ENCODE measurements around the gene FAM171A2.

The FAM171A2 gene

DNA sequence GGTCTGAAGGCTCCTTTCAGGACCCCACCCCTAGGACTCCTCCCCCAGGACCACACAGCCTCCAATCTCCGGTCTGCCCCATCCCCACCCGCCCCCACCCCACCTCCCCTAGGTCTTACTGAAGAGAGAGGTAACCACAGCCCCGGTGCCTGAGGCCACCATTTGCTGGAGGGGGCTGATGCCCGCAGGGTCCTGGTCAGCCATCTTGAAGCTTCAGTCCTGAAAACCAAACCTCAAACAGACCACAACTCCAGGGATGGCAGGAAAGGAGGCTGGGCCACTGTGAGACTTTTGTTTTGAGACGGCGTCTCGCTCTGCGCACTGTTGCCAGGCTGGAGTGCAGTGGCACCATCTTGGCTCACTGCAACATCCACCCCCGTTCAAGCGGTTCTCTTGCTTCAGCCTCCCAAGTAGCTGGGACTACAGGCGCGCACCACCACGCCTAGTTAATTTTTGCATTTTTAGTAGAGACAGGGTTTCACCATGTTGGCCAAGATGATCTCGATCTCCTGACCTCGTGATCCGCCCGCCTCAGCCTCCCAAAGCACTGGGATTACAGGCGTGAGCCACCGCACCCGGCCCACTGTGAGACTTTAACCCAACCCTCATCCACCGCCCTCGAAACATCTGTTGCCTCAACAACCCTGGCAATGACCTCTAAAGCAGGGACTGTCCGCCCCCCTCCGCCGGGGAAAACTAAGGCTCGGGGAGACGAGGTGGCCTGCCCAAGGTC lies 40.1 kb downstream of the FAM171A2 start:
- no peak for DNase-seq (ENCODE audit: low read depth, low spot score)

DNA sequence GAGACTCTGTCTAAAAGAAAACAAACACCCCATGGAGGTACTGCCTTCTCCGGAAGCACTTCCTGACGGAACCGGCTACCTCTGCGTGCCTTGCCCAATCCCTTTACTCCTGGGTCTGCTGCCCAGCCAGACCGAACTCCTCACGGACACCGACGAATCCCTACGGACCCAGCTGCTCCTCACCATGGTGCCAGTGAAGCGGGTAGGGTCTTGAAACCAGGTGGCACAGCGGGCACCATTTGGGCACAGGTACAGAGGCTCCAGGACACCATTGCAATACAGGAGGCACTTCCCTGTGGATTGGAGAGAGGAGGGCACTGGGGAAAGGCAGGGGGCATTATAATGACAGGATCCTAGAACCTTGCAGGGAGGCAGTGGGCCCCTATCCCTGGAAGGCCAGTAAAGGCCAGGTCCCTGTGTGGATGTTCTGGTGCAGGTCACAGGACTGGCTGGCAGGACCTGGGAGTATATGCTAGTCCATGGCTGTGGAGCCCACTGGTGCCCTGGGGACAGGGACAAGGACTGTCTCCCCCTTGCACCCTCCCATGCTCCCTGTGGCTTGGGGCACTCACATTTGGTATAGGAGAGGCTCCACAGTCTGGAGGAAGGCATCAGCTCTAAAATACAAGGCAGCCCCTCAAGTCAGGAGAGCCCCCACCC lies 41.3 kb downstream of the FAM171A2 start:
- no peak for DNase-seq (ENCODE audit: low read depth, low spot score)

DNA sequence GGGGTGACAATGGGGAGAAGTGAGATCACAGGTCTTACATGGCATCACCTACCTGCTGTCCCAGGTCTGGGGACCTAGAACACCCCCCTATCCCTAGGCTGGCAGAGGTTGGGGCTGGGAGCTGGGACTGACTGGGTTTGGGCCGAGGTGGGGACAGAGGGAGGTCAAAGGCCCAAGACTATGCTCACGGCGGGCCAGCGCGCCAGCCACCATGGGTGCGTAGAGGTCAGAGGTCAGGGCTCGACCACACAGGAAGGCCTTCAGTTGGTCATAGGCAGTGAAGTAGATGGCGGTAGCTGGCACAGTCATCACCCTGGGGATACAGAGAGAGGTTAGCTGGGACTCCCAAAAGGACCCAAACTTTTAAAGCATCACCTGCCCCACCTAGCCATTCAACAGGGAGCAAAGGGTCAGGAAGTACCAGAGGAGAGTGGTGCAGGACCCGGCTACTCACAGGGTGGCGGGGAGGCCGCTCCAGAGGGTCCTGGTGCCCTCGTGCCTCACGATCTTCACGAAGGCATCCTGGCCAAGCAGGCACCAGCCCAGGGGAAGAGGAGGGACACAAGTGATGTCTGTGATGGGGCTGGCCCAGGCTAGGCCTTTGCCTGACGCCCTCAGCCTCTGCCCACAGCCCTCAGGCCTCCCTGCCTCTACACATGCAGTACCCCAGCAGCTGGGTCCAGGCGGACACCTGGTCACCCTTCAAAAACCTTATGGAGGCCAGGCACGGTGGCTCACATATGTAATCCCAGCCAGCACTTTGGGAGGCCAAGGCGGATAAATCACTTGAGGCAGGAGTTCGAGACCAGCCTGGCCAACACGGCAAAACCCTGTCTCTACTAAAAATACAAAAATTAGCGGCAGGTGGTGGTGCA lies 42.2 kb downstream of the FAM171A2 start:
- DNase-seq (ENCODE audit: low read depth, low spot score) = no peak

DNA sequence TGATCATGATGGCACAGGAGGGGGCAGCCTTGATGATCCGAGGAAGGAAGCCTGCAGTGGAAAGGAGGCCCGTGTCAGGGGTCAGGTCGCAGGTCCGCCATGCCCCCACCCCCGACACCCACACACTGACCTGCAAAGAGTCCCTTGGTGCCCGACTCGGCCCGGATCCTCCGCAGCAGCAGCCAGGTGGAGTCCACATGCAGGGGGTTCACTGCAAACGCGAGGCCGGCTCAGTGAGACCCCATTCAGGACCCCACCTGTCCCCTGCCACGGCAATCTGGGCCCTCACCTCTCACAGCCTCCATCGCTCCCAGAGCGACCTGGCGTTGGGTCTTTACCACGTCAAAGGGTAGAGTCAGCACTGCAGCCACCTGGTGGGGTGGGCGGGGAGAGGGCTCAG lies 43.6 kb downstream of the FAM171A2 start:
- no peak for DNase-seq (ENCODE audit: low read depth, low spot score)

DNA sequence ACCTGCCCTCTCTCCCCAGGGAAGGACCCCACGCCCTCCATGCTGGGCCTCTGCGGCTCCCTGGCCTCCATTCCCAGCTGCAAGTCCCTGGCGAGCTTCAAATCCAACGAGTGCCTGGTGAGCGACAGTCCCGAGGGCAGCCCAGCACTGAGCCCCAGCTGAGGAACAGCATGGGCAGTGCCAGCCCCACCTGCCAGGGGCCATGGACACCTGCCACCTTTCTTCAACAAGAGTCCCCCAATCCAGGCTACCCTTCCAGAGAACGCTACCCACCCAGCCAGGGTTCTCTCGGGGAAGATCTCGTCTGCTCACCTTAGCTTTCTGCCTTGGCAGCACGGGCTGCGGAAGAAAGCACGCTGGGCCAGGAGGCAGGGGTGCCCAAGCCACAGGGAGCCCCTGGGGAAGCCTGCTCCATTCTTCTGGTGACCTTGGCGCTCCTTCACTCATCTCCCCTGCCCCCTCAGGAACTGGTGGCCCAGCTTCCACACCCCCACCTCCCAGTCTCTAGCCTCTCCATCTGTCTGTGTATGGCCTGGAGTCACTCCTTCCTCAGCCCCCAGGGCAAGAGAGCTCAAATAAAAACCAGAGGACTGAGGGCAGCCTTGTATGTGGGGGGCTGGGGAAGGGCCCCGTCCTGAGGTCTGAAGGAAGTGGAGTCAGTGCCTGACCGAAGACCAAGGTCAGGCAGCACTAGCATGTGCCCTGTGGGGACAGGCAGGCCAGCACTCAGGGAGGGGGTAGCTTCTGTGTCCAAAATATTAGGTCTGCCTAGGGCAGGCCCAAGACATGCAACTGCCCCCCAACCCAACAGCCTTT lies 45.4 kb downstream of the FAM171A2 start:
- DNase-seq (ENCODE audit: low read depth, low spot score) = no peak

DNA sequence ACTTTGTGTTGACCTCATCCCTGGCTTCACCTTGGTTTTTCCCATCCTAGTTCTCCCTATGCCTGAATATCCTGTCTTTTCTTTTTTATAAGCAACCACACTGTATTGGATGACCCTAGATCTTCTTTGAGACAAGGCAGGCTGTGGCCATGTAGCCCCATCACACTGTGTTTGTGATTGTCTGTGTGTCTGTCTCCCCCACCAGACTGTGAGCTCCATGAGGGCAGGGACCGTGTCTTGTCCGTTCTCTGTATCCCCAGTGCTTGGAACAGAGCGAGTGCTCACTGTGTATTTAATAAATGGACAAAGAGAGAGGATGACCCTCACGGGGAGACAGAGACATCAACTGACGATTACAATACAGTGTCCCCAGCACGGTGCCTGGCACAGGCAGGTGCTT lies 46.1 kb downstream of the FAM171A2 start:
- no peak for DNase-seq (ENCODE audit: low read depth, low spot score)

DNA sequence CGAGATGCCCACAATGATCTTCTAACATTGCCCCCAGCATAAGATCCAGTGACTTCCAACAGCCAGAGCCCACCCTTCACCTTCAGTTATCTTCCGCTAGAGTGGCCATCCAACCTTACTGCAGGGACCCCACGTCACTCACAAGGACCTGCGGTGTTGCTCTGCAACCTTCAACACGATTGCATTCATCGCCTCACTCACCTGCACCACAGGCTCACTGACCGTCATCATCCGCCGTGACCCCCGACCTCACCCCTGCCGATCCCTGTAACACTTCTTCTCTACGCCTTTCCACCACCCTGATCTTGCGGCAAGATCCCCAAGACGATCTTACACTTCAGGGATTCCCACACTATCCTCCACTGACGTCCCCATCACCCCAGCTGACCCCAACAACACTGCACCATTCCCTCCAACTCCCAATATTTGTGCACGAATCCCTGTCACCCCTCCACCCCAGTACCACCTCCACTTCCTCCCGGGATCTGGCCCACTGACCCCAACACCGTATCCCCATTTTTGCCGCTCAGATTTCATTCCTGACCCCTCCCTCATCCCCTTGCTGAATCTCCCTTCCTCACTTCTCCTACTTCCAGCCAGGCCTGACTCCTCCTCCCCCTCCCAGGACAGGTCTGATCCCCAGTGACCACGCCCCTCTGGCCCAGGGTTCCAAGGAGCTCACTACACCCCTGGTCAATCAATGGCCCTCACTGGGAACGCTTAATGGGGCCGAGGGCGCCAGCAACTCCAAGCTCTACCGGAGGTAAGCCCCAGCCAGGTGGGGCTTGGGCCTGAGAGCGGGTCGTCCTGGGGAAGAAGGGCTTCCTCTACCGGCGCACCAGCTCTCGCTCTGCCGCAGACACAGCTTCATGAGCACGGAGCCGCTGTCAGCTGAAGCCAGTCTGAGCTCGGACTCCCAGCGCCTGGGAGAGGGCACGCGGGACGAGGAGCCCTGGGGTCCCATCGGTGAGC lies 47.6 kb downstream of the FAM171A2 start:
- no peak for DNase-seq (ENCODE audit: low read depth, low spot score)

DNA sequence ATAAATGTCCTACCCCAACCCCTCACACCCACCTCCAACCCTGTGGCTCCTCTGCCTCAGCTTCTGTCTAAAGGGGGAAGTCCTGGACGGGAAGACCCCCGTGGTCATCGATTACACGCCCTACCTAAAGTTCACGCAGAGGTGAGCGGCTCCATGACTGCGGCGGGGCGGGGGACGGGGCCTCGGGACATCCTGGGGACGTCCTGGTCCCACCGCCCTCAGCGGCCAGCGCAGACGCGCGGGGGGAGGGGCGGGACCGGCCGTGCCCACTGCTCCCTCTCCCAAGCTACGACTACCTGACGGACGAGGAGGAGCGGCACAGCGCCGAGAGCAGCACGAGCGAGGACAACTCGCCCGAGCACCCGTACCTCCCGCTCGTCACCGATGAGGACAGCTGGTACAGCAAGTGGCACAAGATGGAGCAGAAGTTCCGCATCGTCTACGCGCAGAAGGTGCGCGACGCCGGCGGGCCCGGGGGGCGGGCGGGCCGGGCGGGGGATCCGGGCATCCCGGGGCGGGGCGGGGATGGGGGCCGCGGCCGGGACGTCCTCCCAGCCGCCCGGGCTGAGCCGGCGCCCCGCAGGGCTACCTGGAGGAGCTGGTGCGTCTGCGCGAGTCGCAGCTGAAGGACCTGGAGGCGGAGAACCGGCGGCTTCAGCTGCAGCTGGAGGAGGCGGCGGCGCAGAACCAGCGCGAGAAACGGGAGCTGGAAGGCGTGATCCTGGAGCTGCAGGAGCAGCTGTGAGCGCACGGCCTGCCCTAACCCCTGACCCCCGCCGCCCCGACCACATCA lies 48.6 kb downstream of the FAM171A2 start:
- no peak for DNase-seq (ENCODE audit: low read depth, low spot score)

DNA sequence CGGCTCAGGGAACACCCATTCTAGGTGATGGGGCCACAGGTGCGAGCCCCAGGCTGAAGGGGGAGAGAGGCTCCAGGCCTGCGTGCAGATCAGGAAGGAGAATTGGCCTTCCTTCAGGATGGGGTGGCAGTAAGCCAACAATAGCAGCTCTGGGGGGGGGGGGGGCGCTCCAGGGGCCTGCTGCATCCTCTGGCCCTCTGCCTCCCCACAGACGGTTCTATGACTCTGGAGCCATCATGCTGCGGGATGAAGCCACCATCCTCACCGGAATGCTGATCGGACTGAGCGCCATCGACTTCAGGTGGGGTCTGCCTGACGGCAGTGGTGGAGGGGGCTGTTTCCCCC lies 49.2 kb downstream of the FAM171A2 start:
- no peak for DNase-seq (ENCODE audit: low read depth, low spot score)

DNA sequence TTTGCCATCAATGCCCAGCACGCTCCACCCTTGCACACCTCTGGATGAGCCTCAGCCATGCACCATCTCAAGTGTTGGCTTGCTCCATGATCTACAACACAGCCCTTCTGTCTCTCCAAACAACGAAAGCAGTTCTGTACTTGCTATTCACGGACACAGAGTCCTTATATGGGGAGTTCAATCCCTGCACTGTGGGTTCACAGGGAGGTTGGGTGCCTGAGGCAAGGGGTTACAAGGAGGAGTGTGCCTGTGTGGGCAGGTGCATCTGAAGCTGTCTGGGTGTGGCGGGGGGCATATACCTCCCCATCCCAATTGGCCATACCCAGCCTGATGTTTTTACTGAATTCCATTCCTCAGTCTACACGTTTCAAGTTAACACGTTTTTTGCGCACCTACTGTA lies 49.6 kb downstream of the FAM171A2 start:
- no peak for DNase-seq (ENCODE audit: low read depth, low spot score)

DNA sequence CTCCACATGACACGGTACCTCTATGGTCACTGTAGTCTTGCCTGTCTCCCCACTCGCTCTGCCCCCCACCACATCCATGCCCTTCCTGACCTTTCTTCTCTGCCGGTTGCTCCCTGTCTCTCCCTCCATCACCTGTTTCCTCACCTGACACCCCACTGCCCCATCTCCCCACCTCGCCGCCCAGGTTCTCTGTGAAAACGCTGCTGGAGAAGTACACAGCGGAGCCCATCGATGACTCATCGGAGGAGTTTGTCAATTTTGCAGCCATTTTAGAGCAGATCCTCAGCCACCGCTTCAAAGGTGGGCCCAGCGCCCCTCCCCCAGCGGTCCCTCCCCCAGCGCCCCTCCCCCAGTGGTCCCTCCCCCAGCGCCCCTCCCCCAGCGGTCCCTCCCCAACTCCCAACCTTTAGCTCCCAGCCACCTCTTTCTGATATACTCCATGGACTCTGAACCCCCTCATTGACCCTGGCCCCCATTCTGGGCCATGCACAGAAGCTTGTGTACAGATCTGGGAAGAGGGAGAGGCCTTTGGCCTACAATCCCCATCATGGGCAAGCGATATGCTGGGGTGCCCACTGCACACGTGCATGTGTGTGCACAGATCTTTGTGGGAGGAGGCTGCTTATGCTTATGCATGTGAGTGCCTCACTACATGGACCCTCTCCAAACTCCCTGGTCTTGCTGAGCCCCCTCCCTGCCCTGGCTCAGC lies 51.1 kb downstream of the FAM171A2 start:
- no peak for DNase-seq (ENCODE audit: low read depth, low spot score)

DNA sequence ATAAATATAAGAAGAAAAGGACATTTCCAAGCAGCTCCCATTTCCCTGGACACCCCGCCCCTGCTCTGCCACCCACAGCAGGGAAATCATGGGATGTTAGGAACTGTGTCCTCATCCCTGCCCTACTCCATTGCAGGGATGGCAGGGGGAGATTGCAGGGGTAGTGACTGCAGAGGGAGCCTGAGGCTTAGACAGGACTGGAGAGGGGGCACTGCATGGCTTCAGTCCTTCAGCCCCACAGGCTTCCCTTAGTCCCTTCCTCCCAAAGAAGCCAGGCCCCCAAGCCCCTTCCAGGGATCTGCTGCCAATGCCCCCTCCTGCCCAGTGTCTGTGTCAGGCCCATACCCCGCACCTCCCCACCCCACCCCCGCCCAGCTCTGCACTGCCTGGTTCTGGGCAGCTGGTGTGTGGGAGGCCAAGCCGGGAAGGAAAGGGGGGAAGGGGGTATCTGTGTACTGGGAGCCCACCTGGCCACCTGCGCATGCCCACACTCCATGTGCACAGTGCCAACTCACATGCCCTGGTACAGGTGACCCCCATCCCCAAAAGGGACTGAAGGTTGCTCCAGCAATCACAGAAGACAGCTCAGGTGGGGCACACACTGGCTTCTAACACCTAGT lies 52.0 kb downstream of the FAM171A2 start:
- no peak for DNase-seq (ENCODE audit: low read depth, low spot score)

DNA sequence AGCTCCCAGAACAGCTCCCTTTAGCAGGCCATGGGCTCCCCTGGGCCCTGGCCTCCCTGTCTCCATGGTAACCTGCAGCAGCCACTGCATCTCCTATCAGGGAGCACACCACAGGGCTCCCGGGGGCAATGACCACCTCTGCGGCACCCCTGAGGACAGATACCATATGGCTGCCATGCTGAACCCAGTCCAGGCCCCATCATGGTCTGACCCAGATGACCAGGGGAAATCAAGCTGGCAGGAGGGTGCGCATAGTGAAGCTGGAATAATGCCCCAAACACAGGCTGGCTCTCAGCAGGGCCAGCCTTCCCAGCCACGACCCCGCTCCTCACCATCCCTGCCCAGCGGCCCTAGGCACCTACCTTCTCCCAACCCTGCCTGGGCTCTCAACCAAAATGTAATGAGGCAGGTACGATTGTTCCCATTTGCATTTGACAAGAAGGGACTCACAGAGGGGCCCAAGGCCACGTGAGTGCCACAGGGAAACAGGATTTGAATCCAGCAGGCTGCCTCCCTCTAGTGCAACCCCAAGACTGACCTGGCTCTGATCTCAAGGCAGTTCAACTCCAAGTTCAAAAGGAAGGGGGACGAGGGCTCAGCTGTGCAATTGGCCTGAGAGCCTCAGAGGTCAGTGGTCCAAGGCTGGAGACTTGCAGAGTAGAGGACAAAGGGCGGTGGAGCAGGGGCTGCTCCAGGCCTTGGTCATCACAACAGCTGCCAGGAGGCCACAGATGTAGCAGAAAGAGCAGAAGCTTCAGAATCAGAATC lies 52.9 kb downstream of the FAM171A2 start:
- DNase-seq (ENCODE audit: low read depth, low spot score) = no peak

DNA sequence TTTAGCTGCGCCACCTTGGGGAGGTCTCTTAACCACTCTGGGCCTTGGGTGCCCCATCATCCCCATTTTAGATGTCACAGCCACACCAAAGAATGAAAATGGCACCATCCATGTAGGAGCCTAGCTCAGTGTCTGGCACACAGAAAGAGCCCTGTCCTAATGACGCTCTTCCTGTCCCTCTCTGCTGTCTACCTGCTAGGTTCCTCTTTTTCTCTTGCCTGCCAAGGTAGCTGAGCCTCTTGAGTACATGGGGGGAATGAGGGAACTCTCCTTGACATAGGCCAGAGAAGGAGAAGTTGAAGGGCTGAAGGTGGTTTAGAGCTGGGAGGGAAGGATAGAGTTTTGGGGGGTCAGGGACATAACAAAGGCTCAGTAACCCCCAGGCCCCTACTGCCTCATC lies 53.5 kb downstream of the FAM171A2 start:
- DNase-seq (ENCODE audit: low read depth, low spot score) = no peak

DNA sequence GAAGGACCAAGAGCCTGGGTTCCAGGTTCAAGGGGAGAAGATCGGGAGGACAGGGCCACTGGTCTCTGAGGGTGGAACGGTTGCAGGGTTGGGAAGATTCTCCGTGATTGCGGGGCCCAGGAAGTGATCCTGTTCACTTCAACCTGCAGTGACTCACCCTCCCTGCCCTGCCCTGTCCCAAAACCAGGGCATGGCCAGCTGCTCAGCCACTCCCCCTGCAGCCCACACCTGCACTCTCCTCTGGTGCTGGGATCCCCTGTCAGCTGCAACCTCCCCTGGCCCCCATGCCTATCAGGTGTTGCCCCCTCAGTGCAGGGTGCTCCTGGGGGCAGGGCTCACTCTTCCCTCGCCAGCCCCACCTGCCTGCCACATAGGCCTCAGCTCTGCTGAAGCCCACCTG lies 54.2 kb downstream of the FAM171A2 start:
- no peak for DNase-seq (ENCODE audit: low read depth, low spot score)

DNA sequence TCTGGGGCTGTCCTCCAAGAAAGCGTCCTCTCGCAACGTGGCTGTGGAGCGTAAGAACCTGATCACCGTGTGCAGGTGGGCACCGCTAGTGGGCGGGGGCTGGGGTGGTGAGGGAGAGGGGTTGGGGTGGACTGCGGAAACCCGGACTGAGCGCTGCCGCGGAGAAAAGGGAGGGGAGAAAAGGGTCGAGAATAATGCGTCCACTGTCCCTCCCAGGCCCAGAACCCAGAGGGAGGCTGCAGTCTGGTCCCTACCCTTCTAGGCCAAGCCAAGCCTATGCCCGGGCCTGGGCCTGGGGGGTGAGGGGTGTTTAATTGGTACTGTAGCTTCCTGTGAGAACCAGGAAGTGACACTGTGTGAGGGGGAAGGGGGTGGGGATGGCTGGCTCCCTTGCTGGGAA lies 54.8 kb downstream of the FAM171A2 start:
- no peak for DNase-seq (ENCODE audit: low read depth, low spot score)

DNA sequence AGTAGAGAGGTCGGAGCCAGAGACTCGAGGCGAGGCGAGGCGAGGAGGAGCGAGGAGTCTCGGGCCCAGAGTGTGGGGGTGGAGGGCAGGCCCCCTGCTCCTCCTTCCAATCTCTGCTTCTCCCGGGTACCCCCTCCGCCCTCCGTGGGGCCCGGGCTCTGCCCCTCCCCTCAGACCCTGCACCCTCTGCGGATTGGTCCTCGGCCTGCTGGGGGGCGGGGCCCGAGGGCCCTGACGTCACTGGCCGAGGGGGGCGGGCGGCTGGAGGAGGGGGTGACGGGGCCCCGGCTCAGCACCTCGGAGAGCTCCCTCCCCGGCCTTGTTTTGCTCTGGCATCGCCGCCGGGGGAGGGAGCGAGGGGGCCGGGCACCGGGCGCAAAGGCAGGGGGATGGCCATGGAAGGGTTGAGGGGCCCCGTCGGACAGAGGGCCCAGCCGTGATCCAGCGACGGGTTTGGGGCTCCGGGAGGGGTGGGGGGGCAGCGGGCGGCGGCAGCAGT lies 55.3 kb downstream of the FAM171A2 start, which contains the start of gene RUNDC3A:
TSS of gene RUNDC3A (plus strand) at position 282 of the 499 bp plus-strand sequence. CDS start 232 bp downstream, outside the sequence.
- DNase-seq (ENCODE audit: low read depth, low spot score) = peak; percentile 65

All from activated naive CD8-positive, alpha-beta T cell treated with anti-CD3 and anti-CD28 coated beads, Interleukin-2, amount 50 U/mL, for 16 hours (primary cell).